K562 (cell line): ENCODE data around the gene ZFP64. TPM values are rescaled to one million over a fixed set of nuclear protein-coding genes. Genes with fewer than 3 reads are reported as not detected.

Experiments used
- EP400 ChIP-seq: fragments of 450-650 bp; IDR thresholded peaks from 2 replicates; pipeline ENCODE4 v1.6.1; 2017; ENCODE audit warnings: antibody characterized with exemption, mild to moderate bottlenecking, moderate library complexity
- RREB1 ChIP-seq: fragments of 250-450 bp; sonication (Bioruptor Pico); IDR thresholded peaks from 2 replicates; pipeline ENCODE4 v1.4.0; 2020
- SREBF2 ChIP-seq: sonication (generic); formaldehyde crosslinking; IDR thresholded peaks from 2 replicates; pipeline ENCODE4 v1.4.0; 2020; ENCODE audit warnings: mild to moderate bottlenecking, missing genetic modification reagents
- ZNF324 ChIP-seq: fragments of 250-450 bp; sonication (Bioruptor Pico); IDR thresholded peaks from 2 replicates; pipeline ENCODE4 v1.4.0; 2020; ENCODE audit warnings: mild to moderate bottlenecking
- ZNF407 ChIP-seq: fragments of 450-650 bp; IDR thresholded peaks from 2 replicates; pipeline ENCODE4 v1.6.1; 2016; ENCODE audit warnings: low read depth
- ZNF778 ChIP-seq: fragments of 450-650 bp; formaldehyde crosslinking; IDR thresholded peaks from 2 replicates; pipeline ENCODE4 v1.4.0; 2020; ENCODE audit warnings: mild to moderate bottlenecking, moderate library complexity
- polyA plus RNA-seq, 8 experiments: library from polyadenylated mRNA; depleted of rRNA in 4 of 8; stranded (reverse) in 5 of 8; unstranded in 3 of 8; fragments of >200 nt; fragmentation: Nextera tagmentation in 2 of 8; fragmentation: Illumina TruSeq in 1 of 8; extraction: Ambion mirVana in 2 of 8; extraction: Trizol in 1 of 8; gene quantifications; 2 replicates each; pipeline versions ENCODE4 v1.2.1 to v1.2.3, GENCODE V29; 2011 to 2014; ENCODE audit warnings: inconsistent platforms in 1 of 8, missing spikeins in 1 of 8
- total RNA-seq, 7 experiments: library from RNA; depleted of rRNA in 6 of 7; stranded (reverse); fragments of >200 nt in 6 of 7; fragmentation: Illumina TruSeq in 2 of 7; extraction: Trizol in 2 of 7; gene quantifications; 2 replicates each; pipeline versions ENCODE4 v1.2.1 to v1.2.3, GENCODE V29; 2011 to 2021; ENCODE audit warnings: low replicate concordance in 1 of 7

The ZFP64 gene
- total and polyA plus RNA-seq, 9 of the 15 experiments (the other 6 are each of a cell fraction or from before 2014, with no cell fraction given): 1.4 to 13.4 (median 7.0) TPM

DNA sequence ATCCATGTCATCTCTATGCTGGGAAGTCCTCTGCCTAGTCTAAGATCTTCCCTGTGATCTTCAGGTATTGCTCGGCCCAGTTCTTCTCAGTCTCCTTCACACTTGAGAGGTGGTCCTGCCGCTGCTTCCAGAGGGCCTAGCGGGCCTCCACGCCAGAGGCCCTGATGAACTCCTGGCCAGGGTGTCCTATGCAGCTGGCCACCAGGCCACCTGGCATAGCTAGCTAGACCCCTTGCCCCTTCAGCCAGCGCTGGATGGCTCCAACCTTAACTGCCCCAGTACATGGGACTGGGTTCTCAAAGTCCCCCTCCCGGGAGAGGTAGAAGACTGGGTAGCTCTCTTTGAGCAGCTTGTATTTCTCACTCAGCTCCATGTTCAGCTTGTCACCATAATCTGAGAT lies 81.1 kb downstream of the ZFP64 start (continued):
- TF ChIP-seq RREB1 (CRISPR knock-in tag) (no peak), ZNF778 (CRISPR knock-in tag) (no peak), ZNF407 (no peak), EP400 (no peak), SREBF2 (CRISPR knock-in tag) (no peak), ZNF324 (no peak)
